ENCODE results near the gene RHOT2.
"Not testable (repeated sequence)": the region's sequence is repeated elsewhere in the genome, so short reads cannot be mapped to it uniquely, and the experiment has no call there.

The RHOT2 gene

DNA sequence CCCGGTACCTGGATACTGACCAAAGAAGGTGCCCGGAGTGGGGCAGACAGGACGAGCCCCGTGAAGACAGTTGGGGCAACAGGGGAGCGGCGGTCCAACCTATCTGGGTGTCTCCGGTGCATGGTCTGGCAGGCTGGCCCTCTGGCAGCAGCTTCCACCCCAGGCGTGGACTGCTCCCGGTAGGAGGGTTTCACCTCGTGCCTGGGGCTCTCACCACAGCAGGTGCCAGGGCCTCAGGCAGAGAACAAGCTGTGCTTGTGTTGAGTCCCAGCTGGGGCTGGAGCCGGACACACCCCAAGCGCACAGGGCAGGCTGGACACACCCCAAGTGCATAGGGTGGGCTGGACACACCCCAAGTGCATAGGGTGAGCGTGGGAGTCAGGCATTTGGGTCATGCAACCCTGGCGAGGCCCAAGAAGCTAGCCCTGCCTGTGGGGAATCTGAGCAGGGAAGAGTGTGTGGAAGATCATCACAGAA is 39.2 kb downstream of the RHOT2 start:
- Histone ChIP-seq H3K9ac (ENCODE audit: low read length in 5 of 5) (no peak overlapping the region), H3K9me3 (ENCODE audit: control insufficient read depth in 5 of 5, low read length in 5 of 5) (no peaks in the 10 kb centered on the region), H3K27ac (ENCODE audit: low read depth, low read length) (no peak overlapping the region), H3K4me3 (ENCODE audit: low read depth in 1 of 5, low read length in 5 of 5) (no peak overlapping the region), H3K27me3 (ENCODE audit: control insufficient read depth in 5 of 5, insufficient read depth in 4 of 5, low read length in 5 of 5) (peaks cover 74 to 87% (median 79%) of the 10 kb centered on the region in 5 donors), H3K36me3 (ENCODE audit: control insufficient read depth in 5 of 5, insufficient read depth in 5 of 5, low read length in 5 of 5) (no peaks in the 10 kb centered on the region), H3K4me1 (ENCODE audit: control insufficient read depth in 5 of 5, insufficient read depth in 5 of 5, low read length in 5 of 5) (peaks cover 0 to 5% (median 0%) of the 10 kb centered on the region in 5 donors)

DNA sequence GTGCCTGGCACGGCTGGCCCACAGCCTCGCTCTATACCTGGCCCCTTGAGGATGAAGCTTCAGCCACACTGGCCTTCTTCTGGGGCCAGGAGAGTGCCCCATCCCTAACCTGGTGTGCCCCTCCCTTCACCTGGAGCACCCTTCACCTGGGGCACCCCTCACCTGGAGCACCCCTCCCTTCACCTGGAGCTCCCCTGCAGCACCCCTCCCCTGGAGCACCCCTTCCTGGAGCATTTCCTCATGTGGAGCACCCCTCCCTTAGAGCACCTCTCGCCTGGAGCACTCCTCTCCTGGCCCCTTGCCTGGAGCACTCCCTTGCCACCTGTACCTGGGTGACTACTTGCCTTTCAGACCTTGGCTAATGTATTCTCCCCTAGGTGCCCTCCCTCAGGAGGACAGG is 40.1 kb downstream of the RHOT2 start:
- Histone ChIP-seq H3K27ac (ENCODE audit: low read depth, low read length) (no peak overlapping the region), H3K27me3 (ENCODE audit: control insufficient read depth in 5 of 5, insufficient read depth in 4 of 5, low read length in 5 of 5) (peaks cover 67 to 78% (median 72%) of the 10 kb centered on the region in 5 donors), H3K4me1 (ENCODE audit: control insufficient read depth in 5 of 5, insufficient read depth in 5 of 5, low read length in 5 of 5) (peaks cover 0 to 5% (median 0%) of the 10 kb centered on the region in 5 donors), H3K9ac (ENCODE audit: low read length in 5 of 5) (no peak overlapping the region), H3K9me3 (ENCODE audit: control insufficient read depth in 5 of 5, low read length in 5 of 5) (no peaks in the 10 kb centered on the region), H3K36me3 (ENCODE audit: control insufficient read depth in 5 of 5, insufficient read depth in 5 of 5, low read length in 5 of 5) (no peaks in the 10 kb centered on the region), H3K4me3 (ENCODE audit: low read depth in 1 of 5, low read length in 5 of 5) (no peak overlapping the region)

DNA sequence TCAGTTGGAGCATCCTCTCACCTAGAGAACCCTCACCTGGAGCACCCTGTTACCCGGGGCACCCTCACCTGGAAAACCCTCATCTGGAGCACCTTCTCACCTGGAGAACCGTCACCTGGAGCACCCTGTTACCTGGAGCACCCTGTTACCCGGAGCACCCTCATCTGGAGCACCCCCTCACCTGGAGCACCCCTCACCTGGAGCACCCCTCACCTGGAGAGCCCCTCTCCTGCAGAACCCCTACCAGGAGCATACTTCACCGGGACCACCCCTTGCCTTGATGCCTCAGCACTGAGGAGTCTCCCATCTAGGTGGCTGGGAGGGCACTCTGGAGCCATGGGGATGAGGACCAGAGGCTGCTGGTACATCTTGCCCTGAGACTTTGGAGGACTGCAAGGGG is 41.0 kb downstream of the RHOT2 start:
- Histone ChIP-seq H3K4me1 (ENCODE audit: control insufficient read depth in 5 of 5, insufficient read depth in 5 of 5, low read length in 5 of 5) (peaks cover 0 to 6% (median 0%) of the 10 kb centered on the region in 5 donors), H3K9me3 (ENCODE audit: control insufficient read depth in 5 of 5, low read length in 5 of 5) (no peaks in the 10 kb centered on the region), H3K9ac (ENCODE audit: low read length in 5 of 5) (no peak overlapping the region), H3K36me3 (ENCODE audit: control insufficient read depth in 5 of 5, insufficient read depth in 5 of 5, low read length in 5 of 5) (no peaks in the 10 kb centered on the region), H3K4me3 (ENCODE audit: low read depth in 1 of 5, low read length in 5 of 5) (no peak overlapping the region), H3K27ac (ENCODE audit: low read depth, low read length) (no peak overlapping the region), H3K27me3 (ENCODE audit: control insufficient read depth in 5 of 5, insufficient read depth in 4 of 5, low read length in 5 of 5) (peaks cover 58 to 69% (median 62%) of the 10 kb centered on the region in 5 donors)

DNA sequence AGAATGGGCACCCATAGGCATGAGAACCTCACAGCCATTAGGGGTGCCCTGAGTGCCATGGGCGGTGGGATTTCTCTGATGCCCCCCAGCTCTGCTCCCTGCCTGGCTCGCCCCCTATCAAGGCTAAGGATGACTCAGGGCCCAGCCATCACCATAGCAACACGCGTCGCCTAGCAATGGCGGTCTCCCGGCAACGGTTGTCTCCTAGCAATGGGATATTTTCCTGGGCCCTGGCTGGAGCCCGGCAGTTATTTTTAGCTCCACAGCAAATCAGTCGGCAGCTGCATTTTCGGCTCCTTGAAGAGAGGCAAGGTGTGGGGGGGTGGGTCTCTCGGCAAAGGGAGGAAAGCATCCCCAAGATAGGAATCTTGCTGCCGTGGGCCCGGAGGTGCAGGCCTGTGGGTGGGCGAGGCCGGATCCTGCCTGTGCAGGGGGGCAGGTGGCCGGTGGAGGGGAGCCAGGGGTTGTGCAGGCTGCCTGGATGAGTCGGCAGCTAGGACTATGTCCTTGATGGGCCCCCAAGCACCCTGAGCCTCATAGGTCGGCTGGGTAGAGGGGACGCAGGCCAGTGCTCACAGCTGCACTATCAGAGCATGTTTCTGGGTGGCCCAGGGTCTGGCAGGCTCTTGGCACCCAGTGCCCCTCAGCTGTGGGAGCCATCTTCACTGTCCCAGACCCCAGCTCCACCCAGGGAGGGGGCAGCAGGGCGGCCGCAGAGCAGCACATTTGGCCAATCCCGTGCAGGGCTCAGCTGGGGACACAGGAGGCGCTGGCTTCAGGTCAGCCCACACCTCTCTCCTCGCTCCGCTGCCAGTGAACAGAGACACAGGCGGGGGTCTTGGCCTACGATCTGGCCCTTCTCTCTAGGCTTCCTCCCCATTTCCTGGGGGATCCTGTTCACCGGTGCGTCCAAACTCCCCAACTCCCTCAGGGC is 41.9 kb downstream of the RHOT2 start:
- Histone ChIP-seq H3K9ac (ENCODE audit: low read length in 5 of 5) (no peak overlapping the region), H3K9me3 (ENCODE audit: control insufficient read depth in 5 of 5, low read length in 5 of 5) (no peaks in the 10 kb centered on the region), H3K36me3 (ENCODE audit: control insufficient read depth in 5 of 5, insufficient read depth in 5 of 5, low read length in 5 of 5) (no peaks in the 10 kb centered on the region), H3K27me3 (ENCODE audit: control insufficient read depth in 5 of 5, insufficient read depth in 4 of 5, low read length in 5 of 5) (peaks cover 49 to 60% (median 53%) of the 10 kb centered on the region in 5 donors), H3K27ac (ENCODE audit: low read depth, low read length) (no peak overlapping the region), H3K4me3 (ENCODE audit: low read depth in 1 of 5, low read length in 5 of 5) (no peak overlapping the region), H3K4me1 (ENCODE audit: control insufficient read depth in 5 of 5, insufficient read depth in 5 of 5, low read length in 5 of 5) (peaks cover 0 to 14% (median 6%) of the 10 kb centered on the region in 5 donors)

DNA sequence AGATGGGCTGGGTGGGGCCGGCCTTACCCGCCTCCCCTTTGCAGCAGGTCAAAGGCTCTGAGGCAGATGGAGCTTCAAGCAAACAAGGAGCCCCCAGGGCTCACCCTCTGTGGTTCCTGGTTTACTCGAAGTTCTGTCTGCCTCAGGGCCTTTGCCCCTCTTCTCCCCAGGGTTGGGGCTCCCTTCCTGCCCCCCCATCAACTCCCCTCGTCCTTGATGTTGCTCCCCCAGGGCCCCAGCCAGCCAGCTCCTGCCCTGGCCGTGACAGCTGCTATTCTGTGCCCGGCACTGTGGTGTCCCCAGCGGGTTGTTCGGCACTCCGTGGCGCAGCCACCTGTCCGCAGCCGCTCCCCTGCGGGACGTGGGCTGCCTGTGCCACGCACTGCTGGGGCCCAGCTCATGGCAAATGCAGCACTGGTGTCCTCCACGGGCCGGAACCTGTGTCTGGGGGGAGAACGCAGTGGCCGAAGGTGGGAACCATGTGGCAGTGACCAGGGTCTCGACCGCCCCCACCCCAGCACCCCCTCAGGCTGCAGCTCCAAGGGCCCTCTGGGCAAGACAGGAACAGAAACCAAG is 42.7 kb downstream of the RHOT2 start:
- Histone ChIP-seq H3K4me1 (ENCODE audit: control insufficient read depth in 5 of 5, insufficient read depth in 5 of 5, low read length in 5 of 5) (peaks cover 0 to 19% (median 9%) of the 10 kb centered on the region in 5 donors), H3K9me3 (ENCODE audit: control insufficient read depth in 5 of 5, low read length in 5 of 5) (no peaks in the 10 kb centered on the region), H3K36me3 (ENCODE audit: control insufficient read depth in 5 of 5, insufficient read depth in 5 of 5, low read length in 5 of 5) (no peaks in the 10 kb centered on the region), H3K9ac (ENCODE audit: low read length in 5 of 5) (no peak overlapping the region), H3K4me3 (ENCODE audit: low read depth in 1 of 5, low read length in 5 of 5) (no peak overlapping the region), H3K27ac (ENCODE audit: low read depth, low read length) (no peak overlapping the region), H3K27me3 (ENCODE audit: control insufficient read depth in 5 of 5, insufficient read depth in 4 of 5, low read length in 5 of 5) (peaks cover 47 to 57% (median 52%) of the 10 kb centered on the region in 5 donors)

DNA sequence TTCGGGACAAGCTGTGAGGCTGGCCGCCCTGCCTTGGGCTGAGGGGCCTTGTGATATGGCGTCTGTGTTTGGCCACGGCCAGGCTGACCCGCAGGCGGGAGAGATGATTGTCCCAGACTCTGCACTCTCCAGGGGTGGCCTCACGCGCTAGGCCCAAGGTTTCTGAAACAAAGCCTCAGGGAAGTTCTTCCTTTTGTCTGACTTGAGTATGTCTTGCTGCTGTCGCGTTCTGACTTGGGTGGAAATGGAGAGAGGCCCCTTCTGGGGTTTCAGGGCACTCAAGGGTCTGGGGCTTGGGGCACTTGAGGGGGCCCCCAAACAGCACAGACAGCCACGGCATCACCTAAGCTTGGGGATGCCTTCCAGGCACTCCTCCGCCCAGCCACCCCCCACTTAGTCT is 43.2 kb downstream of the RHOT2 start:
- H3K9me3 ChIP-seq (ENCODE audit: control insufficient read depth in 5 of 5, low read length in 5 of 5), result no peaks in the 10 kb centered on the region
- H3K9ac ChIP-seq (ENCODE audit: low read length in 5 of 5), result no peak overlapping the region
- no peaks in the 10 kb centered on the region for H3K36me3 ChIP-seq (ENCODE audit: control insufficient read depth in 5 of 5, insufficient read depth in 5 of 5, low read length in 5 of 5)
- no peak overlapping the region for H3K4me3 ChIP-seq (ENCODE audit: low read depth in 1 of 5, low read length in 5 of 5)
- H3K27ac ChIP-seq (ENCODE audit: low read depth, low read length), result no peak overlapping the region
- peaks cover 0 to 24% (median 13%) of the 10 kb centered on the region in 5 donors for H3K4me1 ChIP-seq (ENCODE audit: control insufficient read depth in 5 of 5, insufficient read depth in 5 of 5, low read length in 5 of 5)
- H3K27me3 ChIP-seq (ENCODE audit: control insufficient read depth in 5 of 5, insufficient read depth in 4 of 5, low read length in 5 of 5), result peaks cover 47 to 55% (median 52%) of the 10 kb centered on the region in 5 donors

DNA sequence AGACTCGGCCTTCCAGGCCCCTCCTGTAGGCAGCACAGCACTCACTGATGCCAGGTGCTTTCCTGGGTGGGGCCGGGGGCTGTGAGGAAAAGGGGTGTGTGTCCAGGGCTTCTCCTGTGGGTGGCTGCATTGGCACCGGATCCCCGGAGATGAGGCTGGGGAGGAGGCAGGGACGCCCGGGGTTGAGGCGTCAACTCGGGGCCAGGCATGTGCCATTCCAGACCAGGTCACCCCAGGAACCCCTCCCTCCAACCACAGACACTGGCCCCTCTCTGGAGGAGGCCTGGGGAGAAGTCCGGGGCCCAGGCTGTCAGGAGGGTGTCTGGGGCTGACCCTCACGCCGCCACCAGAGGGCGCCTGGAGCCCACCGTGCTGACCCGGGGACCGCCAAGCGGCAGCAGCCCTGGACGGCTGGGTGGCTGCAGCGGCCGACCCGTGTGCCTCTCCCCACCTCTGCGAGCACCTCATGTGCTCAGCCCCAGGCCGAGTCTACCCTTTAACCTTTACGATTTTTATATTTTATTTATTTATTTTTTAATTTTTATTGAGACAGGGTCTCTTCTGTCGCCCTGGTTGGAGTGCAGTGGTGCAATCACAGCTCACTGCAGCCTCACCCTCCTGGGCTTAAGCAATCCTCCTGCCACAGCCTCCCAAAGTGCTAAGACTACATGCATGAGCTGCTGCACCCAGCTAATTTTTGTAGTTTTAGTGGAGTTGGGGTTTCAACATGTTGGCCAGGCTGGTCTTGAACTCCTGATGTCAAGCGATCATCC is 43.8 kb downstream of the RHOT2 start:
- Histone ChIP-seq H3K4me1 (ENCODE audit: control insufficient read depth in 5 of 5, insufficient read depth in 5 of 5, low read length in 5 of 5) (peaks cover 0 to 25% (median 17%) of the 10 kb centered on the region in 5 donors), H3K9me3 (ENCODE audit: control insufficient read depth in 5 of 5, low read length in 5 of 5) (no peaks in the 10 kb centered on the region), H3K9ac (ENCODE audit: low read length in 5 of 5) (no peak overlapping the region), H3K36me3 (ENCODE audit: control insufficient read depth in 5 of 5, insufficient read depth in 5 of 5, low read length in 5 of 5) (no peaks in the 10 kb centered on the region), H3K27ac (ENCODE audit: low read depth, low read length) (no peak overlapping the region), H3K27me3 (ENCODE audit: control insufficient read depth in 5 of 5, insufficient read depth in 4 of 5, low read length in 5 of 5) (peaks cover 45 to 52% (median 52%) of the 10 kb centered on the region in 5 donors), H3K4me3 (ENCODE audit: low read depth in 1 of 5, low read length in 5 of 5) (no peak overlapping the region)

DNA sequence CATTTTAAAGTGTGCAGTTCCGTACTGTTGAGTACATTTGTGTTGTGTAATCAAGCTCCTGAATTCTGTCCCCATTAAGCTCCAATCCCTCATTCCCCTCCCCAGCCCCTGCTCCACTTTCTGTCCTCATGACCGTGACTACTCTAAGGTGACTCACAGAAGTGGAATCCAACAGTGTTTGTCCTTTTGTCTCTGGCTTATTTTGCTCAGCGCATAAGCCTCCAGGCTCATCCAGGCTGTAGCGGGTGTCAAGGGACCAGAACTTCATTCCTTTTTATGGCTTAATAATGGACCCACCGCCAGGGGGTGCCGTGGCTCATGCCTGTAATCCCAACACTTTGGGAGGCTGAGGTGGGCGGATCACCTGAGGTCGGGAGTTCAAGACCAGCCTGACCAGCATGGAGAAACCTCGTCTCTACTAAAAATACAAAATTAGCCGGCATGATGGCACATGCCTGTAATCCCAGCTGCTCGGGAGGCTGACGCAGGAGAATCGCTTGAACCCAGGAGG is 44.9 kb downstream of the RHOT2 start:
- Histone ChIP-seq H3K4me1 (ENCODE audit: control insufficient read depth in 5 of 5, insufficient read depth in 5 of 5, low read length in 5 of 5) (peaks cover 0 to 25% (median 17%) of the 10 kb centered on the region in 5 donors), H3K27me3 (ENCODE audit: control insufficient read depth in 5 of 5, insufficient read depth in 4 of 5, low read length in 5 of 5) (peaks cover 37 to 45% (median 43%) of the 10 kb centered on the region in 5 donors)
- not testable (repeated sequence) for H3K4me3 ChIP-seq (ENCODE audit: low read depth in 1 of 5, low read length in 5 of 5); H3K36me3 ChIP-seq (ENCODE audit: control insufficient read depth in 5 of 5, insufficient read depth in 5 of 5, low read length in 5 of 5); H3K9me3 ChIP-seq (ENCODE audit: control insufficient read depth in 5 of 5, low read length in 5 of 5); H3K27ac ChIP-seq (ENCODE audit: low read depth, low read length); H3K9ac ChIP-seq (ENCODE audit: low read length in 5 of 5)

DNA sequence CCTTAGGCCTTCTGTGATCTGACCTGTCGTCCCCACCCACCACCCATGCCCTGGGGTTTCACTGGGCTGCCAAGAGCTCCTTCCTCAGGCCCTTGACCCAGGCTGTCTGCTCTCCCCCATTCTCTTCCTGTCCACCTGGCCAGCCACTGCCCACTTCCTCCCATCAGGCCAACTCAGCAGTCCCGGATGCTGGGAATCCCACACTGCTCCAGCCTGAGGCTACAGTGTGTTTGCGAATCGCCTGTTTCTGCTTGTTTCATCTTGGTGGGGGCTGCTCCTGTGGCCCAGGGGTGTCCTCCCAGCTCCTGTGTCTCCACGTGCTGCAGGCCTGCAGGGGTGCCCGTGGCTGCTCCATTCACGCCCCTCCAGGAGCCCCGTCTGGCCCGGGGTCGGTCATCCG is 46.1 kb downstream of the RHOT2 start:
- Histone ChIP-seq H3K27me3 (ENCODE audit: control insufficient read depth in 5 of 5, insufficient read depth in 4 of 5, low read length in 5 of 5) (peaks cover 25 to 36% (median 30%) of the 10 kb centered on the region in 5 donors), H3K9me3 (ENCODE audit: control insufficient read depth in 5 of 5, low read length in 5 of 5) (no peaks in the 10 kb centered on the region), H3K4me3 (ENCODE audit: low read depth in 1 of 5, low read length in 5 of 5) (no peak overlapping the region), H3K9ac (ENCODE audit: low read length in 5 of 5) (no peak overlapping the region), H3K27ac (ENCODE audit: low read depth, low read length) (no peak overlapping the region), H3K36me3 (ENCODE audit: control insufficient read depth in 5 of 5, insufficient read depth in 5 of 5, low read length in 5 of 5) (no peaks in the 10 kb centered on the region), H3K4me1 (ENCODE audit: control insufficient read depth in 5 of 5, insufficient read depth in 5 of 5, low read length in 5 of 5) (peaks cover 0 to 25% (median 17%) of the 10 kb centered on the region in 5 donors)
